ENCODE measurements around the gene FRMD7.
"Not testable (repeated sequence)": the region's sequence is repeated elsewhere in the genome, so short reads cannot be mapped to it uniquely, and the experiment has no call there.

The FRMD7 gene

GRCh38 chrX:132127743-132128142, at the start of gene FRMD7:
Gene FRMD7 (minus strand): TSS chrX:132128020. CDS start chrX:132127844, 176 bp downstream.
- DNase-seq (ENCODE audit: low spot score): no peak

GRCh38 chrX:132173647-132174046, 45.8 kb upstream of the FRMD7 start:
- DNase-seq (ENCODE audit: low spot score): no peak

GRCh38 chrX:132171881-132172280, 44.1 kb upstream of the FRMD7 start:
- DNase-seq (ENCODE audit: low spot score): no peak

GRCh38 chrX:132171478-132171877, 43.7 kb upstream of the FRMD7 start:
- DNase-seq (ENCODE audit: low spot score): no peak

GRCh38 chrX:132169554-132169953, 41.7 kb upstream of the FRMD7 start:
- DNase-seq (ENCODE audit: low spot score): no peak

- DNase-seq (ENCODE audit: low spot score): no peak
Observed at GRCh38 chrX:132165651-132166050, 37.8 kb upstream of the FRMD7 start.

- no peak for DNase-seq (ENCODE audit: low spot score)
Observed at GRCh38 chrX:132165005-132165404, 37.2 kb upstream of the FRMD7 start.

GRCh38 chrX:132163094-132163493, 35.3 kb upstream of the FRMD7 start:
- DNase-seq (ENCODE audit: low spot score): not testable (repeated sequence)

- no peak for DNase-seq (ENCODE audit: low spot score)
Observed at GRCh38 chrX:132153166-132153565, 25.3 kb upstream of the FRMD7 start.

GRCh38 chrX:132146456-132146855, 18.6 kb upstream of the FRMD7 start:
- no peak for DNase-seq (ENCODE audit: low spot score)

- no peak for DNase-seq (ENCODE audit: low spot score)
Observed at GRCh38 chrX:132144061-132144460, 16.2 kb upstream of the FRMD7 start.

GRCh38 chrX:132125906-132126305, 1.9 kb downstream of the FRMD7 start:
- DNase-seq (ENCODE audit: low spot score): no peak

GRCh38 chrX:132120913-132121312, 6.9 kb downstream of the FRMD7 start:
- DNase-seq (ENCODE audit: low spot score): no peak

- no peak for DNase-seq (ENCODE audit: low spot score)
Observed at GRCh38 chrX:132119821-132120515, 7.9 kb downstream of the FRMD7 start.

- DNase-seq (ENCODE audit: low spot score): no peak
Observed at GRCh38 chrX:132119283-132119682, 8.5 kb downstream of the FRMD7 start.

- peak; percentile 1 for DNase-seq (ENCODE audit: low spot score)
Observed at GRCh38 chrX:132118358-132118757, 9.5 kb downstream of the FRMD7 start.

- no peak for DNase-seq (ENCODE audit: low spot score)
Observed at GRCh38 chrX:132115792-132116191, 12.0 kb downstream of the FRMD7 start.

- no peak for DNase-seq (ENCODE audit: low spot score)
Observed at GRCh38 chrX:132114607-132115006, 13.2 kb downstream of the FRMD7 start.

- no peak for DNase-seq (ENCODE audit: low spot score)
Observed at GRCh38 chrX:132107291-132107690, 20.5 kb downstream of the FRMD7 start.

GRCh38 chrX:132101799-132102198, 26.0 kb downstream of the FRMD7 start:
- no peak for DNase-seq (ENCODE audit: low spot score)

GRCh38 chrX:132101206-132101605, 26.6 kb downstream of the FRMD7 start:
- DNase-seq (ENCODE audit: low spot score): no peak

- not testable (repeated sequence) for DNase-seq (ENCODE audit: low spot score)
Observed at GRCh38 chrX:132098704-132099103, 29.1 kb downstream of the FRMD7 start.

GRCh38 chrX:132094164-132094563, 33.7 kb downstream of the FRMD7 start:
- no peak for DNase-seq (ENCODE audit: low spot score)

- DNase-seq (ENCODE audit: low spot score): no peak
Observed at GRCh38 chrX:132093239-132093860, 34.5 kb downstream of the FRMD7 start.

All from NAMALWA (cell line).